ENCODE results near the gene KIAA1614. TPM values are rescaled to one million over a fixed set of nuclear protein-coding genes. Genes with fewer than 3 reads are reported as not detected.
A peak's percentile ranks its signal among the peaks of the same experiment; 100 is the strongest.

KIAA1614 gene
- total RNA-seq, 1 donor from 2014 or later: 9.1 TPM

DNA sequence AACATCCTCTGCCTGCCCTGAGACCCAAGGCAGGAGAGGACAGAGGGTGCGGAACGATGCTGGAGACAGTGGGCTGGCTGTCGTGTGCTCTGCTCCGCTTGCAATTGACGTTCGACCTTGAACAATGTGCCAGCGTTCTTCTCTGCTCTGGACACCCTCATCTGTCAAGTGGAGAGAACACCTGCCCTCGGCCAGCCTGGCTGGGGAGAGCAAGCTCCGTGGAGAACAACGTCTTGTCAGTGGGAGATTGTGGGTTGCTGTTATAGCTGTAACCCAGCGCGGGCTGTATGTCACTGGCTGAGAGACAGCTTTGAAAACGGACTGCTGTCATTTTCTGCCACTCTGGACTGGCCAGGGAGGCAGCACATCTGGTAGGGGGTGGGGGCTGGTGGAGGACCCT, 14.7 kb downstream of the KIAA1614 start:
- H3K27ac ChIP-seq (replicated peaks): peak overlapping the region; percentile 82
- peak overlapping the region; percentile 26 for H3K4me3 ChIP-seq
- DNase-seq: peak; percentile 56
- peaks cover 44% of the 10 kb centered on the region for H3K4me1 ChIP-seq
- no peaks in the 10 kb centered on the region for H3K36me3 ChIP-seq
- TF ChIP-seq, protein P1, sequence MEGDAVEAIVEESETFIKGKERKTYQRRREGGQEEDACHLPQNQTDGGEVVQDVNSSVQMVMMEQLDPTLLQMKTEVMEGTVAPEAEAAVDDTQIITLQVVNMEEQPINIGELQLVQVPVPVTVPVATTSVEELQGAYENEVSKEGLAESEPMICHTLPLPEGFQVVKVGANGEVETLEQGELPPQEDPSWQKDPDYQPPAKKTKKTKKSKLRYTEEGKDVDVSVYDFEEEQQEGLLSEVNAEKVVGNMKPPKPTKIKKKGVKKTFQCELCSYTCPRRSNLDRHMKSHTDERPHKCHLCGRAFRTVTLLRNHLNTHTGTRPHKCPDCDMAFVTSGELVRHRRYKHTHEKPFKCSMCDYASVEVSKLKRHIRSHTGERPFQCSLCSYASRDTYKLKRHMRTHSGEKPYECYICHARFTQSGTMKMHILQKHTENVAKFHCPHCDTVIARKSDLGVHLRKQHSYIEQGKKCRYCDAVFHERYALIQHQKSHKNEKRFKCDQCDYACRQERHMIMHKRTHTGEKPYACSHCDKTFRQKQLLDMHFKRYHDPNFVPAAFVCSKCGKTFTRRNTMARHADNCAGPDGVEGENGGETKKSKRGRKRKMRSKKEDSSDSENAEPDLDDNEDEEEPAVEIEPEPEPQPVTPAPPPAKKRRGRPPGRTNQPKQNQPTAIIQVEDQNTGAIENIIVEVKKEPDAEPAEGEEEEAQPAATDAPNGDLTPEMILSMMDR (IDR thresholded peaks at IDR 0.05; ENCODE audit: borderline replicate concordance): no peak
- H3K9me3 ChIP-seq (replicated peaks): no peaks in the 10 kb centered on the region
- no peaks in the 10 kb centered on the region for H3K27me3 ChIP-seq (ENCODE audit: low read depth)
- intact Hi-C loops (cut with micrococcal nuclease): no loop called here

DNA sequence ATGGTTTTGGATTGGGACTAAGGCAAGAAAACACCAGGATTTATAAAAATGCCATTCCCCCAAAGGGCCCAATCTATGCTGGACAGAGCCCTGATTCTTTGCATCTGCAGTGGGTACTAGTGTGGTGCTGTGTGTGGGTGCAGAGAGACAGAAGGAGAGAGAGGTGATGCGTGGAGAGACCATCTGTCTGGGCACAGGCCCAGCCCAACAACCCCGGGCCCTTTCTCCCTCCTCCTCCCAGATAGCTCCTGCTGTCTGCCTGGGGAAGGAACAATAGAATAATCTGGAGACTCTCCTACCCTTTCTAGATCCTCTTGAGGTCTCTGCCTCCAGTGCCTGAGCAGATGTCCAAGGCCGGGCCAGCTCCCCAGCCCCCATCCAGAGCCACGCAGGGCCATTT, 15.1 kb downstream of the KIAA1614 start:
- intact Hi-C loops (cut with micrococcal nuclease): no loop called here
- Histone ChIP-seq H3K4me1 (peaks cover 44% of the 10 kb centered on the region), H3K4me3 (no peak overlapping the region), H3K36me3 (no peaks in the 10 kb centered on the region), H3K27ac (replicated peaks) (peak overlapping the region; percentile 82), H3K27me3 (ENCODE audit: low read depth) (no peaks in the 10 kb centered on the region), H3K9me3 (replicated peaks) (no peaks in the 10 kb centered on the region)
- no peak for DNase-seq
- TF ChIP-seq, protein P1 (IDR thresholded peaks at IDR 0.05; ENCODE audit: borderline replicate concordance): no peak

DNA sequence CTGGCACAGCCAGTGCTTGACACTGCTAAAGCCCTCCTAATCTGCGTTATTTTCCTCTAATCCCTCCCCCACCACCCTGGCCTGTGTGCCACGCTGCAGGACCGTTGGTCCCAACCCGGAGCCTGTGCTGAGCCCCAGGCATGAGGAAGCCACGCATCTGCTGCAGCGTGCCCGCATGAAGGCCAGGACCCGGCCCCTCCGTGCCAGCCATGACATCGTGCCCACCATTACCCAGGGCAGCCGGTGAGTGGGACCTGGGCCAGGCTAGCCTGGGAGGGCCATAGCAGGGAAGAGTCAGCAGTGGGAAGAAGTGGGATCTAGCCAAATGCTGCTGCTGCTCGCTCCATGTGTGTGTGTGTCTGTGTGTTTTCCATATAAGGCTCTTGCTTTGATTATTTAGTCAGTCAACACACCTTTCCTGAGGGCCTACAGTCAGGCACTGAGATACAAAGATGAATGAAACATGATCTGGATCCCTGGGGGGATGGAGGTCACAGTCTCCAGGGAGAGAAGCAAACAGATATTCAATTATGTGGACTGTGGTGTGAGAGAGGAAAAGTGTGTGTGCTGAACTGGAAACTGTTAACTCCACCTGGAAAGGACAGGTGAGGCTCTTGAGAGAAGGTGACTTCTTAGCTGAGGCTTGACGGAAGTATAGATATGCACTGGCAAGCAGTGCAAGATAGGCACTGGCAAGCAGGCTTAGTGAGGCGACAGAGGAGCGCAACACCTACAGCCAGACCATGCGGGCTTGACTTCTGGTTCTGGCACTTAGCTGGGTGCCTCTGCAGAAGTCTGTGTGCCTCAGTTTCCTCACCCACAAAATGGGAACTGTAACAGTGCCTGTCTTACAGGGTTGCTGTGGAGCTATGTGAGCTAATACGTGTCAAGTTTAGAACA, 15.9 kb downstream of the KIAA1614 start:
- Histone ChIP-seq H3K27me3 (ENCODE audit: low read depth) (no peaks in the 10 kb centered on the region), H3K4me3 (no peak overlapping the region), H3K4me1 (peaks cover 44% of the 10 kb centered on the region), H3K27ac (replicated peaks) (peak overlapping the region; percentile 82), H3K36me3 (no peaks in the 10 kb centered on the region), H3K9me3 (replicated peaks) (no peaks in the 10 kb centered on the region)
- intact Hi-C loops (cut with micrococcal nuclease): no loop called here
- no peak for DNase-seq
- TF ChIP-seq, protein P1 (IDR thresholded peaks at IDR 0.05; ENCODE audit: borderline replicate concordance): no peak

DNA sequence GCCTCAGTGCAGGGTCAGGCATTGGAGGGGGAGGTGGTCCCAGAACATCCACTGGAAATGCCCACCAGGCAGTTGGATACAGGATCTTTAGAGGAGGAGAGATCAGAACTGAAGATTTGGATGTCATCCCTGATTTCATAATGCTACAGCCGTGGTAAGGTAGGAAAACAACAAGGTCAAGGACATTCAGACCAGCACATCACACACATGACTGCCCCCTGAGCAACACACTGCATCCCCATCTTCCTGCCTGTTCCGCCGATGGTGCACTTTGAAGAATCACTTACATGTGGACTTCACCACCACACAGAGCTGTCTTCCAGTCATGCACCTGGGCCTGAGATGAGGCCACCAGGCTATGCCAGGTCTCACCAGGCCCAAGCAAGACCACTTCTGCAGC, 16.7 kb downstream of the KIAA1614 start:
- Histone ChIP-seq H3K4me3 (no peak overlapping the region), H3K27me3 (ENCODE audit: low read depth) (no peaks in the 10 kb centered on the region), H3K4me1 (peaks cover 44% of the 10 kb centered on the region), H3K36me3 (no peaks in the 10 kb centered on the region), H3K27ac (replicated peaks) (no peak overlapping the region), H3K9me3 (replicated peaks) (no peaks in the 10 kb centered on the region)
- TF ChIP-seq, protein P1 (IDR thresholded peaks at IDR 0.05; ENCODE audit: borderline replicate concordance): no peak
- no peak for DNase-seq
- intact Hi-C loops (cut with micrococcal nuclease): no loop called here

DNA sequence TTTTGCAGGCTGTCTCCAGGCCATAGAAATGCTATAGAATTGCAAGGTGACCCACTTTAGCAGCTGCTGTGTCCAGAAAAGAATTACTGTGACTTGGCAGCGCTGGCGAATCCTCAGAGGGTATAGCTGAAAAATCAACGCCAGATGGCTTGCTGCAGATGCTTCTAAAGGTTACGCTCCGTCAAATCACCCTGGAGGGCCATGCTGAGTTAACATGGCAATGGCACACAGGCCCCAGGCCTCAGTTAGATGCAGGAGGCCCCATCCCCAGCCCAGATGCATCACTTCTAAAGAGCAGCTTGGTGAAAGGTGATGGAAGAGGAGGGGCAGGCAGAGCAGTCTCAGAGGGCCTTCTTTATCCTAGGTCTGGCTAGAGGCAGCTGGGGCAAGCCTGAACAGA, 18.0 kb downstream of the KIAA1614 start:
- peaks cover 11% of the 10 kb centered on the region for H3K36me3 ChIP-seq
- no peak overlapping the region for H3K4me3 ChIP-seq
- DNase-seq: no peak
- no peak overlapping the region for H3K27ac ChIP-seq (replicated peaks)
- no peaks in the 10 kb centered on the region for H3K9me3 ChIP-seq (replicated peaks)
- intact Hi-C loops (cut with micrococcal nuclease): no loop called here
- H3K4me1 ChIP-seq: peaks cover 36% of the 10 kb centered on the region
- no peaks in the 10 kb centered on the region for H3K27me3 ChIP-seq (ENCODE audit: low read depth)
- TF ChIP-seq, protein P1 (IDR thresholded peaks at IDR 0.05; ENCODE audit: borderline replicate concordance): no peak

All from left ventricle myocardium inferior (tissue), 1 donor.